HEK293 (cell line): ENCODE data around the gene LRP2BP.

Experiments
- MEIS1 ChIP-seq: sonication (generic); formaldehyde crosslinking; IDR thresholded peaks from 2 replicates; pipeline ENCODE4 v1.8.1; 2022; ENCODE audit warnings: missing genetic modification reagents, mild to moderate bottlenecking, borderline replicate concordance
- TCF7L2 ChIP-seq: IDR thresholded peaks from 2 replicates; pipeline ENCODE4 v1.6.1; 2011; ENCODE audit warnings: low read depth, mild to moderate bottlenecking, inconsistent platforms, low read length, moderate library complexity, borderline replicate concordance
- ZBTB1 ChIP-seq: fragments of 450-650 bp; formaldehyde crosslinking; IDR thresholded peaks from 2 replicates; pipeline ENCODE4 v1.5.1; 2016; ENCODE audit warnings: missing biosample characterization, missing genetic modification characterization
- ZBTB7A ChIP-seq: fragments of 450-650 bp; formaldehyde crosslinking; IDR thresholded peaks from 2 replicates; pipeline ENCODE4 v1.5.1; 2016; ENCODE audit warnings: low read depth, missing biosample characterization, missing genetic modification characterization
- ZNF266 ChIP-seq: fragments of 450-650 bp; formaldehyde crosslinking; IDR thresholded peaks from 2 replicates; pipeline ENCODE4 v1.5.1; 2016; ENCODE audit warnings: missing biosample characterization, missing genetic modification characterization, low read depth
- ZNF561 ChIP-seq: fragments of 450-650 bp; IDR thresholded peaks from 2 replicates; pipeline ENCODE4 v1.5.1; 2018; ENCODE audit warnings: missing biosample characterization, missing genetic modification characterization, borderline replicate concordance
- ZNF747 ChIP-seq: fragments of 450-650 bp; formaldehyde crosslinking; IDR thresholded peaks from 2 replicates; pipeline ENCODE4 v1.5.1; 2016; ENCODE audit warnings: missing biosample characterization, missing genetic modification characterization
- ZNF777 ChIP-seq: fragments of 450-650 bp; formaldehyde crosslinking; IDR thresholded peaks from 2 replicates; pipeline ENCODE4 v1.5.1; 2017; ENCODE audit warnings: missing biosample characterization, missing genetic modification characterization, borderline replicate concordance
- TF ChIP-seq, protein P1 (sequence below): fragments of 450-650 bp; formaldehyde crosslinking; IDR thresholded peaks from 2 replicates; pipeline ENCODE4 v1.5.1; 2016; ENCODE audit warnings: missing biosample characterization, missing genetic modification characterization
- TF ChIP-seq, protein P2 (sequence below): fragments of 450-650 bp; formaldehyde crosslinking; IDR thresholded peaks from 2 replicates; pipeline ENCODE4 v1.5.1; 2016; ENCODE audit warnings: missing biosample characterization, missing genetic modification characterization
- TF ChIP-seq, protein P3 (sequence below): fragments of 450-650 bp; formaldehyde crosslinking; IDR thresholded peaks from 2 replicates; pipeline ENCODE4 v1.5.1; 2016; ENCODE audit warnings: missing biosample characterization, missing genetic modification characterization, low read depth

DNA sequence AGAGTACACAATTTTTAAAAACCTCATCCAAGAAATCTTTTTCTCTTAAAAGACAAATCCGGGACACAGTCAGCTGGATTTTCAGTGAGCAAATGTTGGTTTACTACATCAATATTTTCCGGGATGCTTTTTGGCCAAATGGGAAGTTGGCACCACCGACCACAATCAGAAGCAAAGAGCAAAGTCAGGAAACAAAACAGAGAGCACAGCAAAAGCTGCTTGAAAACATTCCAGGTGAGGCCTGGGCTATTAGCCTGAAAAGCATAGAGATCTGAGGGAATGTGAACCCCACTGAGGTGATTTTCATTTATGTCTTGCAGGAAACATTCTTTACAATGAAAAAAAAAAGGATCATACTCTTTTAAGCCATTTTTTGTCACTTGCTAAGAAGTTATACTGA, 33.9 kb downstream of the LRP2BP start:
- no peak for TF ChIP-seq ZNF266
- TF ChIP-seq, protein P1, sequence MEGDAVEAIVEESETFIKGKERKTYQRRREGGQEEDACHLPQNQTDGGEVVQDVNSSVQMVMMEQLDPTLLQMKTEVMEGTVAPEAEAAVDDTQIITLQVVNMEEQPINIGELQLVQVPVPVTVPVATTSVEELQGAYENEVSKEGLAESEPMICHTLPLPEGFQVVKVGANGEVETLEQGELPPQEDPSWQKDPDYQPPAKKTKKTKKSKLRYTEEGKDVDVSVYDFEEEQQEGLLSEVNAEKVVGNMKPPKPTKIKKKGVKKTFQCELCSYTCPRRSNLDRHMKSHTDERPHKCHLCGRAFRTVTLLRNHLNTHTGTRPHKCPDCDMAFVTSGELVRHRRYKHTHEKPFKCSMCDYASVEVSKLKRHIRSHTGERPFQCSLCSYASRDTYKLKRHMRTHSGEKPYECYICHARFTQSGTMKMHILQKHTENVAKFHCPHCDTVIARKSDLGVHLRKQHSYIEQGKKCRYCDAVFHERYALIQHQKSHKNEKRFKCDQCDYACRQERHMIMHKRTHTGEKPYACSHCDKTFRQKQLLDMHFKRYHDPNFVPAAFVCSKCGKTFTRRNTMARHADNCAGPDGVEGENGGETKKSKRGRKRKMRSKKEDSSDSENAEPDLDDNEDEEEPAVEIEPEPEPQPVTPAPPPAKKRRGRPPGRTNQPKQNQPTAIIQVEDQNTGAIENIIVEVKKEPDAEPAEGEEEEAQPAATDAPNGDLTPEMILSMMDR (tag by site-specific recombination): no peak
- TF ChIP-seq, protein P2, sequence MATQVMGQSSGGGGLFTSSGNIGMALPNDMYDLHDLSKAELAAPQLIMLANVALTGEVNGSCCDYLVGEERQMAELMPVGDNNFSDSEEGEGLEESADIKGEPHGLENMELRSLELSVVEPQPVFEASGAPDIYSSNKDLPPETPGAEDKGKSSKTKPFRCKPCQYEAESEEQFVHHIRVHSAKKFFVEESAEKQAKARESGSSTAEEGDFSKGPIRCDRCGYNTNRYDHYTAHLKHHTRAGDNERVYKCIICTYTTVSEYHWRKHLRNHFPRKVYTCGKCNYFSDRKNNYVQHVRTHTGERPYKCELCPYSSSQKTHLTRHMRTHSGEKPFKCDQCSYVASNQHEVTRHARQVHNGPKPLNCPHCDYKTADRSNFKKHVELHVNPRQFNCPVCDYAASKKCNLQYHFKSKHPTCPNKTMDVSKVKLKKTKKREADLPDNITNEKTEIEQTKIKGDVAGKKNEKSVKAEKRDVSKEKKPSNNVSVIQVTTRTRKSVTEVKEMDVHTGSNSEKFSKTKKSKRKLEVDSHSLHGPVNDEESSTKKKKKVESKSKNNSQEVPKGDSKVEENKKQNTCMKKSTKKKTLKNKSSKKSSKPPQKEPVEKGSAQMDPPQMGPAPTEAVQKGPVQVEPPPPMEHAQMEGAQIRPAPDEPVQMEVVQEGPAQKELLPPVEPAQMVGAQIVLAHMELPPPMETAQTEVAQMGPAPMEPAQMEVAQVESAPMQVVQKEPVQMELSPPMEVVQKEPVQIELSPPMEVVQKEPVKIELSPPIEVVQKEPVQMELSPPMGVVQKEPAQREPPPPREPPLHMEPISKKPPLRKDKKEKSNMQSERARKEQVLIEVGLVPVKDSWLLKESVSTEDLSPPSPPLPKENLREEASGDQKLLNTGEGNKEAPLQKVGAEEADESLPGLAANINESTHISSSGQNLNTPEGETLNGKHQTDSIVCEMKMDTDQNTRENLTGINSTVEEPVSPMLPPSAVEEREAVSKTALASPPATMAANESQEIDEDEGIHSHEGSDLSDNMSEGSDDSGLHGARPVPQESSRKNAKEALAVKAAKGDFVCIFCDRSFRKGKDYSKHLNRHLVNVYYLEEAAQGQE (tag by site-specific recombination): no peak
- no peak for TF ChIP-seq TCF7L2
- no peak for TF ChIP-seq ZNF561 (tag by site-specific recombination)
- TF ChIP-seq ZBTB7A (tag by site-specific recombination): no peak
- no peak for TF ChIP-seq ZNF747 (tag by site-specific recombination)
- TF ChIP-seq, protein P3, sequence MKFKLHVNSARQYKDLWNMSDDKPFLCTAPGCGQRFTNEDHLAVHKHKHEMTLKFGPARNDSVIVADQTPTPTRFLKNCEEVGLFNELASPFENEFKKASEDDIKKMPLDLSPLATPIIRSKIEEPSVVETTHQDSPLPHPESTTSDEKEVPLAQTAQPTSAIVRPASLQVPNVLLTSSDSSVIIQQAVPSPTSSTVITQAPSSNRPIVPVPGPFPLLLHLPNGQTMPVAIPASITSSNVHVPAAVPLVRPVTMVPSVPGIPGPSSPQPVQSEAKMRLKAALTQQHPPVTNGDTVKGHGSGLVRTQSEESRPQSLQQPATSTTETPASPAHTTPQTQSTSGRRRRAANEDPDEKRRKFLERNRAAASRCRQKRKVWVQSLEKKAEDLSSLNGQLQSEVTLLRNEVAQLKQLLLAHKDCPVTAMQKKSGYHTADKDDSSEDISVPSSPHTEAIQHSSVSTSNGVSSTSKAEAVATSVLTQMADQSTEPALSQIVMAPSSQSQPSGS (tag by site-specific recombination): no peak
- no peak for TF ChIP-seq ZBTB1 (tag by site-specific recombination)
- TF ChIP-seq ZNF777 (tag by site-specific recombination): no peak
- no peak for TF ChIP-seq MEIS1 (CRISPR knock-in tag)
